ENCODE data around the gene LRTM2. TPM values are rescaled to one million over a fixed set of nuclear protein-coding genes. Genes with fewer than 3 reads are reported as not detected.

Gene LRTM2
- total RNA-seq, 1 experiment from 2014 or later: 0.07 TPM

DNA sequence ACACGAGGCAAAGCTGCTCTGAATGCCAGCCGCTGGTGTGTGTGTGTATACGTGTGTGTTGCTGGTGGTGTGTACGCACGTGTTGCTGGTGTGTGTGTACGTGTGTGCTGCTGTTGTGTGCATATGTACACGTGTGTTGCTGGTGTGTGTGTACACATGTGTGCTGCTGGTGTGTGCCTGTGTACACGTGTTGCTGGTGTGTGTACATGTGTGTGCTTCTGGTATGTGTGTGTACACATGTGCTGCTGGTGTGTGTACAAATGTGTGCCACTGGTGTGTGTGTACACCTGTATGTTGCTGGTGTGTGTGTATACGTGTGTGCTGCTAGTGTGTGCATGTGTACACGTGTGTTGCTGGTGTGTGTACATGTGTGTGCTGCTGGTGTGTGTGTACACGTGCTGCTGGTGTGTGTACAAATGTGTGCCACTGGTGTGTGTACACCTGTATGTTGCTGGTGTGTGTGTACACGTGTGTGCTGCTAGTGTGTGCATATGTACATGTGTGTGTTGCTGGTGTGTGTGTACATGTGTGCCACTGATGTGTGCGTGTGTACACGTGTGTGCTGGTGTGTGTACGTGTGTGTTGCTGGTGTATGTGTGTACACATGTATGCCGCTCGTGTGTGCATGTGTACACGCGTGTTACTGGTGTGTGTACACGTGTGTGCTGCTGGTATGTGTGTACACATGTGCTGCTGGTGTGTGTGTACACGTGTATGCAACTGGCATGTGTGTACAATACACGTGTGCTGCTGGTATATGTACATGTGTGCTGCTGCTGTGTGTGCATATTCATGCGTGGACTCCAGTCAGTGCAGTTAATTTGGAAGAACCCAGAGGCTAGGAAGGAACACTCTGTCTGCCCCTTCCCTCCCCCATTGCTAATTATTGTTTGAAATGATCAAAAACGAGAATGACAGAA is 50.9 kb downstream of the LRTM2 start:
- Histone ChIP-seq H3K27me3 (ENCODE audit: insufficient read depth, low read length) (peaks cover 20% of the 10 kb centered on the region; the same call in 1 of the 2 replicates), H3K9me3 (ENCODE audit: control insufficient read depth in 1 of 2, insufficient read depth in 1 of 2, low read depth in 1 of 2, low read length in 2 of 2) (no peaks in the 10 kb centered on the region), H3K27ac (ENCODE audit: low read depth, low read length) (no peak overlapping the region), H3K36me3 (ENCODE audit: control insufficient read depth in 1 of 2, insufficient read depth in 2 of 2, low read length in 2 of 2) (no peaks in the 10 kb centered on the region), H3K9me2 (ENCODE audit: insufficient read depth) (no peaks in the 10 kb centered on the region), H2AFZ (ENCODE audit: low read depth, low read length, poor library complexity, severe bottlenecking) (no peak overlapping the region), H3K79me2 (ENCODE audit: insufficient read depth, low read length) (no peaks in the 10 kb centered on the region), H3K4me2 (ENCODE audit: low read length) (no peak overlapping the region), H3K4me3 (replicated peaks in 1 of 2; ENCODE audit: low read depth in 1 of 2, low read length in 2 of 2) (no peak overlapping the region), H4K20me1 (ENCODE audit: insufficient read depth) (no peaks in the 10 kb centered on the region), H3K9ac (ENCODE audit: low read length) (no peak overlapping the region), H3K4me1 (ENCODE audit: control insufficient read depth in 1 of 2, insufficient read depth in 2 of 2, low read length in 2 of 2) (no peaks in the 10 kb centered on the region)
- CTCF ChIA-PET: no interaction called here
- no TSS peak for BruUV-seq (replicated peaks)
- DNase-seq (ENCODE audit: low read depth, low spot score): no peak
- intact Hi-C loops (cut with micrococcal nuclease): no loop called here
- POLR2A ChIA-PET: no interaction called here
- no peak for TF ChIP-seq EZH2phosphoT487 (IDR thresholded peaks at IDR 0.05; ENCODE audit: borderline replicate concordance)
- no peak for TF ChIP-seq SRF (IDR thresholded peaks at IDR 0.05; ENCODE audit: low read depth)
- TF ChIP-seq MAX (IDR thresholded peaks at IDR 0.05): no peak
- TF ChIP-seq POLR2AphosphoS5 (IDR thresholded peaks at IDR 0.05; ENCODE audit: low read depth, low read length): no peak
- no peak for TF ChIP-seq SIN3A (IDR thresholded peaks at IDR 0.05; ENCODE audit: low read depth)
- TF ChIP-seq CEBPB (IDR thresholded peaks at IDR 0.05; ENCODE audit: low read depth): no peak
- RAD21 ChIA-PET (ENCODE audit: low non-redundant PET in 1 of 2, low total read pairs in 2 of 2, uncharacterized antibody in 2 of 2, unreplicated experiment in 2 of 2): no interaction called here
- no peak for ATAC-seq

DNA sequence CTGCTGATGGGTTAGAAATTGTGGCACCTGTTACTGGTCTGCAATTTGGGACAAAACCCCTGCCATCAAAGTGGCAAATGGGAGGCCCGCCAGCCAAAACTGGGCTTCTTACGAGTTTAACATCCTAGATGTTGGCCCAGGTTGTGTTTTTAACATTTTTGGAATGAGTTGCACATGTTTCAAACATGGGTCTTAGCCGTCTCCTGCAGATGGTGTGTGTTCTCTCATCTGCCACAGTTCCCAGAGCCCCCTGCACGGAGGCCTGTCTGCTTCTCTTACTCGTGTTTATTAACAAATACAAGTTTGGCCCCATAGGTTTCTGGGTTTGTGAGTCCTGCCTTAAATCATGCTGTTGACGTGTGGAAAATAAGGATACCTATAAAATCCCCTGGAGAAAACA is 51.6 kb downstream of the LRTM2 start:
- intact Hi-C loops (cut with micrococcal nuclease): no loop called here
- H3K4me3 ChIP-seq (replicated peaks in 1 of 2; ENCODE audit: low read depth in 1 of 2, low read length in 2 of 2): no peak overlapping the region
- H3K4me2 ChIP-seq (ENCODE audit: low read length): no peak overlapping the region
- DNase-seq (ENCODE audit: low read depth, low spot score): no peak
- ChIA-PET RAD21 (ENCODE audit: low non-redundant PET in 1 of 2, low total read pairs in 2 of 2, uncharacterized antibody in 2 of 2, unreplicated experiment in 2 of 2) (no interaction called here), CTCF (no interaction called here), POLR2A (no interaction called here)
- H3K36me3 ChIP-seq (ENCODE audit: control insufficient read depth in 1 of 2, insufficient read depth in 2 of 2, low read length in 2 of 2): no peaks in the 10 kb centered on the region
- H3K9me2 ChIP-seq (ENCODE audit: insufficient read depth): no peaks in the 10 kb centered on the region
- no peaks in the 10 kb centered on the region for H3K79me2 ChIP-seq (ENCODE audit: insufficient read depth, low read length)
- no peak overlapping the region for H3K27ac ChIP-seq (ENCODE audit: low read depth, low read length)
- no peaks in the 10 kb centered on the region for H3K4me1 ChIP-seq (ENCODE audit: control insufficient read depth in 1 of 2, insufficient read depth in 2 of 2, low read length in 2 of 2)
- no peak for ATAC-seq
- no TSS peak for BruUV-seq (replicated peaks)
- no peaks in the 10 kb centered on the region for H4K20me1 ChIP-seq (ENCODE audit: insufficient read depth)
- no peak overlapping the region for H3K9ac ChIP-seq (ENCODE audit: low read length)
- no peak overlapping the region for H2AFZ ChIP-seq (ENCODE audit: low read depth, low read length, poor library complexity, severe bottlenecking)
- H3K27me3 ChIP-seq (ENCODE audit: insufficient read depth, low read length): peaks cover 20% of the 10 kb centered on the region; the same call in 1 of the 2 replicates
- no peaks in the 10 kb centered on the region for H3K9me3 ChIP-seq (ENCODE audit: control insufficient read depth in 1 of 2, insufficient read depth in 1 of 2, low read depth in 1 of 2, low read length in 2 of 2)
- TF ChIP-seq POLR2AphosphoS5 (IDR thresholded peaks at IDR 0.05; ENCODE audit: low read depth, low read length) (no peak), MAX (IDR thresholded peaks at IDR 0.05) (no peak), FOSL1 (IDR thresholded peaks at IDR 0.05; ENCODE audit: low read depth) (no peak), ELF1 (IDR thresholded peaks at IDR 0.05; ENCODE audit: borderline replicate concordance, low read depth) (no peak), CBX3 (IDR thresholded peaks at IDR 0.05; ENCODE audit: low read depth) (no peak), JUND (IDR thresholded peaks at IDR 0.05) (no peak), CTCF (IDR thresholded peaks at IDR 0.05 in 2 of 3, conservative IDR thresholded peaks at IDR 0.05 in 1 of 3; ENCODE audit: borderline replicate concordance in 1 of 3, insufficient read depth in 1 of 3, low read depth in 2 of 3, low read length in 2 of 3) (no peak), CEBPB (IDR thresholded peaks at IDR 0.05; ENCODE audit: low read depth) (no peak), POLR2A (IDR thresholded peaks at IDR 0.05; ENCODE audit: borderline replicate concordance, extremely low read depth, insufficient read depth, insufficient read length) (no peak), ATF3 (IDR thresholded peaks at IDR 0.05) (no peak), EZH2phosphoT487 (IDR thresholded peaks at IDR 0.05; ENCODE audit: borderline replicate concordance) (no peak)
- TF ChIP-seq, protein P1, sequence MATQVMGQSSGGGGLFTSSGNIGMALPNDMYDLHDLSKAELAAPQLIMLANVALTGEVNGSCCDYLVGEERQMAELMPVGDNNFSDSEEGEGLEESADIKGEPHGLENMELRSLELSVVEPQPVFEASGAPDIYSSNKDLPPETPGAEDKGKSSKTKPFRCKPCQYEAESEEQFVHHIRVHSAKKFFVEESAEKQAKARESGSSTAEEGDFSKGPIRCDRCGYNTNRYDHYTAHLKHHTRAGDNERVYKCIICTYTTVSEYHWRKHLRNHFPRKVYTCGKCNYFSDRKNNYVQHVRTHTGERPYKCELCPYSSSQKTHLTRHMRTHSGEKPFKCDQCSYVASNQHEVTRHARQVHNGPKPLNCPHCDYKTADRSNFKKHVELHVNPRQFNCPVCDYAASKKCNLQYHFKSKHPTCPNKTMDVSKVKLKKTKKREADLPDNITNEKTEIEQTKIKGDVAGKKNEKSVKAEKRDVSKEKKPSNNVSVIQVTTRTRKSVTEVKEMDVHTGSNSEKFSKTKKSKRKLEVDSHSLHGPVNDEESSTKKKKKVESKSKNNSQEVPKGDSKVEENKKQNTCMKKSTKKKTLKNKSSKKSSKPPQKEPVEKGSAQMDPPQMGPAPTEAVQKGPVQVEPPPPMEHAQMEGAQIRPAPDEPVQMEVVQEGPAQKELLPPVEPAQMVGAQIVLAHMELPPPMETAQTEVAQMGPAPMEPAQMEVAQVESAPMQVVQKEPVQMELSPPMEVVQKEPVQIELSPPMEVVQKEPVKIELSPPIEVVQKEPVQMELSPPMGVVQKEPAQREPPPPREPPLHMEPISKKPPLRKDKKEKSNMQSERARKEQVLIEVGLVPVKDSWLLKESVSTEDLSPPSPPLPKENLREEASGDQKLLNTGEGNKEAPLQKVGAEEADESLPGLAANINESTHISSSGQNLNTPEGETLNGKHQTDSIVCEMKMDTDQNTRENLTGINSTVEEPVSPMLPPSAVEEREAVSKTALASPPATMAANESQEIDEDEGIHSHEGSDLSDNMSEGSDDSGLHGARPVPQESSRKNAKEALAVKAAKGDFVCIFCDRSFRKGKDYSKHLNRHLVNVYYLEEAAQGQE (IDR thresholded peaks at IDR 0.05; ENCODE audit: low read depth): no peak
